WTC11 (cell line): ENCODE results near the gene STAG2. TPM values are rescaled to one million over a fixed set of nuclear protein-coding genes. Genes with fewer than 3 reads are reported as not detected.

Source experiments
- ATAC-seq: fragments of 200-7000 bp; cut with Tn5 transposase; 2 replicates; pipeline ENCODE4 v1.10.0; 2021; ENCODE audit warnings: mild to moderate bottlenecking, moderate library complexity
- CTCF ChIA-PET: fragments of 300-600 bp; sonication (Branson Sonifier 250); formaldehyde crosslinking; loops from one replicate; lab custom pipeline; 2021; ENCODE audit warnings: antibody characterized with exemption; lab: Charles Lee
- POLR2A ChIA-PET: fragments of 350-600 bp; sonication (Branson Sonifier 250); formaldehyde crosslinking; loops from one replicate; lab custom pipeline; 2021; ENCODE audit warnings: antibody characterized with exemption; lab: Charles Lee
- DNase-seq: peaks from one replicate; pipeline ENCODE4 v3.0.0; 2021; ENCODE audit warnings: low spot score
- H3K27ac Mint-ChIP-seq: 2 replicates; pipeline ENCODE4 v1.8.0; 2021; ENCODE audit warnings: mixed read lengths
- H3K27me3 Mint-ChIP-seq: 2 replicates; pipeline ENCODE4 v1.8.0; 2021; ENCODE audit warnings: low read depth, mild to moderate bottlenecking, moderate library complexity, mixed read lengths
- H3K36me3 Mint-ChIP-seq: 2 replicates; pipeline ENCODE4 v1.8.0; 2021; ENCODE audit warnings: mixed read lengths
- H3K4me1 Mint-ChIP-seq: 2 replicates; pipeline ENCODE4 v1.8.0; 2022; ENCODE audit warnings: mixed read lengths
- H3K4me3 Mint-ChIP-seq: 2 replicates; pipeline ENCODE4 v1.8.0; 2021; ENCODE audit warnings: mild to moderate bottlenecking, moderate library complexity, mixed read lengths
- H3K9me3 Mint-ChIP-seq: 2 replicates; pipeline ENCODE4 v1.8.0; 2021; ENCODE audit warnings: mixed read lengths
- AR ChIP-seq: fragments of 250-450 bp; sonication (Bioruptor Pico); IDR thresholded peaks from 2 replicates; pipeline ENCODE4 v1.9.0; 2021; ENCODE audit warnings: mild to moderate bottlenecking
- CREB1 ChIP-seq: sonication (generic); formaldehyde crosslinking; IDR thresholded peaks from 2 replicates; pipeline ENCODE4 v1.8.0; 2023; ENCODE audit warnings: mild to moderate bottlenecking, missing genetic modification reagents
- EMX1 ChIP-seq: fragments of 250-450 bp; sonication (Bioruptor Pico); IDR thresholded peaks from 2 replicates; pipeline ENCODE4 v1.8.0; 2021; ENCODE audit warnings: mild to moderate bottlenecking
- ETV6 ChIP-seq: sonication (generic); formaldehyde crosslinking; IDR thresholded peaks from 2 replicates; pipeline ENCODE4 v1.8.1; 2022; ENCODE audit warnings: mild to moderate bottlenecking, missing genetic modification reagents
- FOXJ3 ChIP-seq: sonication (generic); formaldehyde crosslinking; IDR thresholded peaks from 2 replicates; pipeline ENCODE4 v1.9.0; 2021; ENCODE audit warnings: missing genetic modification reagents, mild to moderate bottlenecking, borderline replicate concordance
- GABPB1 ChIP-seq: sonication (generic); formaldehyde crosslinking; IDR thresholded peaks from 2 replicates; pipeline ENCODE4 v1.8.1; 2023; ENCODE audit warnings: mild to moderate bottlenecking, missing genetic modification reagents
- GRHL2 ChIP-seq: fragments of 250-450 bp; sonication (Bioruptor Pico); IDR thresholded peaks from 2 replicates; pipeline ENCODE4 v1.8.0; 2022; ENCODE audit warnings: mild to moderate bottlenecking, moderate library complexity; ENCODE audit not compliant: insufficient replicate concordance, severe bottlenecking
- MXD4 ChIP-seq: fragments of 250-450 bp; sonication (Bioruptor Pico); IDR thresholded peaks from 2 replicates; pipeline ENCODE4 v1.8.0; 2021; ENCODE audit warnings: mild to moderate bottlenecking, moderate library complexity, borderline replicate concordance
- NFATC4 ChIP-seq: fragments of 250-450 bp; sonication (Bioruptor Pico); IDR thresholded peaks from 2 replicates; pipeline ENCODE4 v1.9.0; 2021; ENCODE audit warnings: mild to moderate bottlenecking
- NFYB ChIP-seq: sonication (generic); formaldehyde crosslinking; conservative IDR thresholded peaks from 2 replicates; pipeline ENCODE4 v1.8.0; 2022; ENCODE audit warnings: low read depth, missing genetic modification reagents
- NR3C1 ChIP-seq: sonication (generic); formaldehyde crosslinking; conservative IDR thresholded peaks from 2 replicates; pipeline ENCODE4 v1.8.1; 2023; ENCODE audit warnings: low read depth, mild to moderate bottlenecking, missing genetic modification reagents
- RORB ChIP-seq: fragments of 250-450 bp; sonication (Bioruptor Pico); IDR thresholded peaks from 2 replicates; pipeline ENCODE4 v1.9.0; 2021; ENCODE audit warnings: mild to moderate bottlenecking
- SMAD3 ChIP-seq: sonication (generic); formaldehyde crosslinking; IDR thresholded peaks from 2 replicates; pipeline ENCODE4 v1.8.0; 2022; ENCODE audit warnings: missing genetic modification reagents, mild to moderate bottlenecking, borderline replicate concordance
- SP1 ChIP-seq: sonication (generic); formaldehyde crosslinking; conservative IDR thresholded peaks from 2 replicates; pipeline ENCODE4 v1.8.1; 2022; ENCODE audit warnings: missing genetic modification reagents
- STAT6 ChIP-seq: sonication (generic); formaldehyde crosslinking; conservative IDR thresholded peaks from 2 replicates; pipeline ENCODE4 v1.8.1; 2023; ENCODE audit warnings: mild to moderate bottlenecking, low read depth, missing genetic modification reagents, moderate library complexity
- ZNF138 ChIP-seq: sonication (generic); formaldehyde crosslinking; conservative IDR thresholded peaks from 2 replicates; pipeline ENCODE4 v1.8.1; 2022; ENCODE audit warnings: mild to moderate bottlenecking, moderate library complexity, missing genetic modification reagents
- ZNF423 ChIP-seq: fragments of 250-450 bp; sonication (Bioruptor Pico); IDR thresholded peaks from 2 replicates; pipeline ENCODE4 v2.1.2; 2022; ENCODE audit warnings: mild to moderate bottlenecking, moderate library complexity
- ZNF671 ChIP-seq: fragments of 250-450 bp; sonication (Bioruptor Pico); IDR thresholded peaks from 2 replicates; pipeline ENCODE4 v1.8.0; 2021; ENCODE audit warnings: mild to moderate bottlenecking
- total RNA-seq: library from RNA; stranded (reverse); gene quantifications from 3 replicates; pipeline ENCODE4 v1.2.3, GENCODE V29; 2021
- TF ChIP-seq, protein P1 (sequence below): fragments of 250-450 bp; sonication (Bioruptor Pico); IDR thresholded peaks from 2 replicates; pipeline ENCODE4 v1.9.0; 2021; ENCODE audit warnings: mild to moderate bottlenecking
- TF ChIP-seq, protein P2 (sequence below): sonication (generic); formaldehyde crosslinking; IDR thresholded peaks from 2 replicates; pipeline ENCODE4 v1.8.1; 2023; ENCODE audit warnings: mild to moderate bottlenecking, missing genetic modification reagents, moderate library complexity
- TF ChIP-seq, protein P3 (sequence below): sonication (generic); formaldehyde crosslinking; conservative IDR thresholded peaks from 2 replicates; pipeline ENCODE4 v1.8.1; 2022; ENCODE audit warnings: mild to moderate bottlenecking, missing genetic modification reagents

Gene STAG2
- total RNA-seq, 1 experiment from 2014 or later = 70.5 TPM

GRCh38 chrX:124018023-124018422, 56.5 kb downstream of the STAG2 start:
- CTCF ChIA-PET = no interaction called here
- TF ChIP-seq RORB (CRISPR knock-in tag) (no peak), NFYB (CRISPR knock-in tag) (no peak), ZNF671 (CRISPR knock-in tag) (no peak), GABPB1 (CRISPR knock-in tag) (no peak), STAT6 (no peak), ZNF423 (CRISPR knock-in tag) (no peak), ZNF138 (CRISPR knock-in tag) (no peak), AR (no peak), SMAD3 (CRISPR knock-in tag) (no peak), ETV6 (CRISPR knock-in tag) (no peak), NR3C1 (CRISPR knock-in tag) (no peak)
- TF ChIP-seq, protein P1, sequence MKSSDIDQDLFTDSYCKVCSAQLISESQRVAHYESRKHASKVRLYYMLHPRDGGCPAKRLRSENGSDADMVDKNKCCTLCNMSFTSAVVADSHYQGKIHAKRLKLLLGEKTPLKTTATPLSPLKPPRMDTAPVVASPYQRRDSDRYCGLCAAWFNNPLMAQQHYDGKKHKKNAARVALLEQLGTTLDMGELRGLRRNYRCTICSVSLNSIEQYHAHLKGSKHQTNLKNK (CRISPR knock-in tag) = no peak
- Mint-ChIP-seq H3K4me3 (no peak overlapping the region), H3K4me1 (peaks cover 11% of the 10 kb centered on the region), H3K27me3 (no peaks in the 10 kb centered on the region), H3K27ac (no peak overlapping the region), H3K9me3 (no peaks in the 10 kb centered on the region), H3K36me3 (no peaks in the 10 kb centered on the region)
- ATAC-seq = no peak
- no peak for DNase-seq
- POLR2A ChIA-PET = no interaction called here

GRCh38 chrX:124023838-124024238, 62.3 kb downstream of the STAG2 start:
- no peak for TF ChIP-seq MXD4
- TF ChIP-seq CREB1 (CRISPR knock-in tag) = no peak
- TF ChIP-seq FOXJ3 (CRISPR knock-in tag) = no peak
- TF ChIP-seq EMX1 (CRISPR knock-in tag) = no peak
- TF ChIP-seq GRHL2 (CRISPR knock-in tag) = no peak
- TF ChIP-seq, protein P2, sequence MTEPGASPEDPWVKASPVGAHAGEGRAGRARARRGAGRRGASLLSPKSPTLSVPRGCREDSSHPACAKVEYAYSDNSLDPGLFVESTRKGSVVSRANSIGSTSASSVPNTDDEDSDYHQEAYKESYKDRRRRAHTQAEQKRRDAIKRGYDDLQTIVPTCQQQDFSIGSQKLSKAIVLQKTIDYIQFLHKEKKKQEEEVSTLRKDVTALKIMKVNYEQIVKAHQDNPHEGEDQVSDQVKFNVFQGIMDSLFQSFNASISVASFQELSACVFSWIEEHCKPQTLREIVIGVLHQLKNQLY (CRISPR knock-in tag) = no peak
- no peak for TF ChIP-seq NFATC4 (CRISPR knock-in tag)
- TF ChIP-seq, protein P3, sequence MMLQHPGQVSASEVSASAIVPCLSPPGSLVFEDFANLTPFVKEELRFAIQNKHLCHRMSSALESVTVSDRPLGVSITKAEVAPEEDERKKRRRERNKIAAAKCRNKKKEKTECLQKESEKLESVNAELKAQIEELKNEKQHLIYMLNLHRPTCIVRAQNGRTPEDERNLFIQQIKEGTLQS = no peak
- no peak for TF ChIP-seq SP1
- H3K27me3 Mint-ChIP-seq = no peaks in the 10 kb centered on the region
- peaks cover 5% of the 10 kb centered on the region; the same call in 1 of the 2 replicates for H3K36me3 Mint-ChIP-seq
- ChIA-PET POLR2A (no interaction called here), CTCF (no interaction called here)
- H3K27ac Mint-ChIP-seq = no peak overlapping the region
- ATAC-seq (no peak), DNase-seq (no peak)
- H3K4me3 Mint-ChIP-seq = no peak overlapping the region
- H3K4me1 Mint-ChIP-seq = no peaks in the 10 kb centered on the region
- H3K9me3 Mint-ChIP-seq = no peaks in the 10 kb centered on the region
